Measurements from ENCODE around the gene FZD7.

Gene FZD7

DNA sequence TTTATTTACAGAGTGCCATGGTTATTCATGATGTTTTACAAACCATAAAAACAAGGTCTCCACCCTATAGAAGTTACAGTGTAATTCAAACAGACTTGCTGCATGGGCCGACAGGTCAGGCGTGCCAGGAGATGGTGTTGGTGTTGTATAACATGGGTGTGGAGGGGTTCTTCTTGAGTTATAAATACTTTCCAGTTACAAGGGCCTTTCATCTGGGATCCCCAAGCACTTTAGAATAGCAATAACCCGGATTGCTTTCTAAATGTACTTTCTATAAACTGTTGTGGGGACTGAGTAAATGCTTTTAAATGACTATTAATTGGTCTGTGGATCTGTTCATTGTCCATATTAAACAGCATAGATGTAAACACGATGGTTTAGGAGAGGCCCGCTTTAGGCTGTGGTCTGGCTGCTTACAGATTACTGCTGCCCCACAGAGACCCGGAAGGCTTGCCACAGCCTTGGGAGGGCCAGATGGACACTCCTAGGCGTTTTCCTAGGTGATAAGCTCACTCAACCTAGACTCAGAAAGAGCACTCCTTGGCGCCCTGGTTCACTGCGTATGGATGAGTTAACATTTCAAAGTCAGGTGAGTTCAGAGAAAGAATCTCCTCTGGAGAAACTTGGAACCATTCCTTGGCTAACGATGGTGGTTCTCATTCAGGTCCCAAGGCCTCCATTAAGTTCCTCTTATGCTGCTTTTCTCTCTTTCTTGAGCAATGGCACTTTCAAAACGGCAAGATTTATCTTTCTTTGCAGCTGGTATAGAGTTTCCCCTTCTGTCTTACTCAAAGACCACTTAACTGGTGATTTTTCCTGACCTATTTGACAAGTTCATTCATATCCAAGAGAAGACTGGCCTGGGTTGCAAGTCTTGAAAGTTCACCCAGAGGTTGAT, 35.8 kb downstream of the FZD7 start:
- no peak for DNase-seq

DNA sequence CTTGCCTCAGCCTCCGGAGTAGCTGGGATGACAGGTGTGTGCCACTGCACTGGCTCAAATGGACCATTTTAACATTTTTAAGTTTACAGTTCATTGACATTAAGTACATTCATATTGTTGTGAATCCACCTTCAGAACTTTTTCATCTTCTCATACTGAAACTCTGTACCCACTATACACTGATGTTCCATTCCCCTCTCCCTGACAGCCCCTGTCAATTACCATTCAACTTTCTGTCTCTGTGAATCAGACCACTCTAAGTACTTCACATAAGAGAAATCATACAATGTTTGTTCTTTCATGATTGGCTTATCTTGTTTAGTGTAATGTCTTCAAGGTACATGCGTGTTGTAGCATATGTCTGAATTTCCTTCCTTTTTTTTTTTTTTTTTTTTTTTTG, 37.5 kb downstream of the FZD7 start:
- no peak for DNase-seq

DNA sequence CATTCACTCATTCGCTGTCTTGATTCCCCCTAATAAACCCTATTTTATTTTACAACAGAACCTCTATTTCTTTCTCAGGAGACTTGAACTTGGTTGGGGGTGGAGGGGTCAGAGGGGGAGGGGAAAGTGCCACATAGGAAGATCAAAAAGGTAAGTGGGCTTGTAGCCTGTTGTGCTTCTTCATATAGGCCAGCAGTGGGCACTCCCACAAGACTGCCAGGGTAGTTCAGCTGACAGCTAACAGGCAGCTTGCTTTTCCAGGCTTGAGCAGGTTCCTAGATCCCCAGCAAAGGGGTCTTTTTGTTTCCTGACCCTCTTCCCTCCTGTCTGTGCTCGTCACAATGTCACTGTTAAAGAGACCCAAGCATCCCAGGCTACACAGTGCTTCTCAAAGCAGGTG, 38.6 kb downstream of the FZD7 start:
- DNase-seq: no peak

DNA sequence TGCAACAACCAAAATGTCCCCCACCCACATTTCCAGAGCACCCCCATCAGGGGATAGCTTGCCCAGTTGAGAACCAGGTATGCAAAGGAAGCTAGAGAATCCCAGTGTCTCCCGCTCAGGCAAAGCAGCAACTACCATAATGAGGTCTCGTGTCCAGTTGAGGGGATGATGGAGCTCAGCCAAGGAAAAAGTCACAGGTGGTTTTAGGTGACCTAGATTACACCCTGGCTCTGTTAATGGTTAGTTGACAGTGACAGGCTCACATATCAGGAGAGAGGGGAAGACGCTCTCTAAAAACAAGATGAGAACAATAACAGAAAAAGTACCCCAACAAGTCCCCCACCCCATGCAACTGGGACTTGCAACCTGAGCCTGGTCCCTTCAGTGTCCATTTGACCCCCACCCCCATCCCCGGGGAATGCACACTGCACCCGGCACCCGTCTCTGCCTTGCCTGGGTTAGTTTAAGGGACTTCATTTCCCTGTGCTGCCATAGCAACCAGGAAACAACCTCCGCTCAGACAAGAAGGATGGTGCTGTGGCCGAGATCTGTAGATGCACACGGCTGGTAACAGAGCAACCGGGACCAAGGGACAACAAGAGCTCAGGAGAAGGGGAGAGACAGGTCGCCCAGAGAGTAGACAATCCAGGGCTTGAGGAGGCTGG, 39.2 kb downstream of the FZD7 start, which contains the start of gene KIAA2012:
Gene KIAA2012 (plus strand): TSS at position 519 of the 665 bp plus-strand sequence. CDS start 373 bp downstream, outside the sequence.
- no peak for DNase-seq

DNA sequence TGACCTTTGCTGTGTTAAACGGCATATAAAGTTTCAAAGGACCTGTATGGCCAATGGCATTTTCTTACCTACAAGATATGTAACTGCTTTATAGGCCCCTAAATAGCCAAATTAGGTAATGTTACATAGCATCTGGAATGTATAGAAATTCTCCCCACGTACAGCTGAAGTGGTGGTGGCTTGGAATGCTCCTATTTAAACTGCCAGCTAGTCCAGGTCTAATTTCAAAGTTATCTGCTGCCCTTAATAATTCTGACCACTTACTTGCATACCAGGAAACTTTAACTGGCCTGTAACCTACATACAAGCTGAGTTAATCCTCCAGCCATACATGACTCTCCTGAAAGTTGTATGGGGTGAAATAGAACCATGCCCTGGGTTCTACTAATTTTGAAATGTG, 40.7 kb downstream of the FZD7 start:
- DNase-seq: no peak

DNA sequence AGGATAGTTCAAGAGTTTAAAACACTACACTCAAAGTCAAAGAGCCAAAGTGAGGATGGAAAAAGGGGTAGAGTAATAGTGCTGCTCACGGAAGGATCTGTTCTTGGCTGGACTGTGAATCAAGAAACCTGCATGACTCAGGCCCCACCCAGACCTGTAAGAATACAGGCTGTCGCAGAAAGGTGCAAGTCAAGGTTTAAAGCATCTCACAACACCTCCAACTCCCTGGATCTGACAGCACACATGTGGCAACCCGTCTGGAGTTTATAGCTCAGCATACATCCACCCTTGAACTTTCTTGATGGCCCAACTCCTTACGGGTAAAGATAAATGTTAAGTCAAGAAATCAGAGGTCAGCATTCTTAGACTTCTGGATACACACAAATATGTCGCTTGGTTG, 45.7 kb downstream of the FZD7 start:
- DNase-seq: no peak

DNA sequence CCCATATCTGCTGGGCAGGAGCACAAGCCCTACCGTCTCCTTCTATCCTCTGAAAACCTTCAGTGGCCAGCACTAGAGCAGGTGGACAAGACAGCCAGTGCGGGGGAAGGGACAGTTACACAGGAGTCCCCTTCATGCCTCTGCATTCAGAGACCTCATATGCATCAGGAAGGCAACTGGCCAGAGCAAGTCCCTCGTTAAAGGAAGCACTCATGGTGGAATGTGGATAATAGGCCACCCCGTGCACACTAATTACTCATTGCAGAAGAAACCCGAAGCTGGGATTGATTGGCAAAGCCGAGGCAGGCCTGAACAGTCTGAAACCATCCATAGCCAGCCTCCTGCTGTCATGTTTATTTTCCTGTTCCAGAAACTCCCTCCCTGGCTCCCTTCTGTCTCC, 50.6 kb downstream of the FZD7 start:
- DNase-seq: no peak
